IMR-90 (cell line): ENCODE data around the gene HACD4. TPM values are rescaled to one million over a fixed set of nuclear protein-coding genes. Genes with fewer than 3 reads are reported as not detected.

Source experiments
- ATAC-seq: fragments of 200-7000 bp; cut with Tn5 transposase; 2 replicates; pipeline ENCODE4 v1.9.1; 2020; ENCODE audit warnings: low read depth, mild to moderate bottlenecking, moderate library complexity
- BruUV-seq: library from RNA; stranded (reverse); fragments of 400-500 nt; replicated peaks from 2 replicates; lab custom pipeline; 2021; lab: Mats Ljungman, UMichigan
- CTCF ChIA-PET: fragments of 300-600 bp; formaldehyde crosslinking; extraction: SDS; loops from one replicate; lab custom pipeline; 2021; ENCODE audit warnings: antibody characterized with exemption; lab: Yijun Ruan, JAX
- POLR2A ChIA-PET: fragments of 300-600 bp; sonication (Branson Sonifier 250); formaldehyde crosslinking; loops from one replicate; lab custom pipeline; 2022; ENCODE audit warnings: antibody characterized with exemption; ENCODE audit not compliant: unreplicated experiment; lab: Charles Lee
- DNase-seq: peaks from one replicate; pipeline ENCODE4 v3.0.0; 2013
- H2AFZ ChIP-seq: replicated peaks from 2 replicates; pipeline ENCODE3; 2013; ENCODE audit warnings: low read length, mild to moderate bottlenecking; ENCODE audit not compliant: poor library complexity
- H2AK5ac ChIP-seq: 2 replicates; pipeline ENCODE4 v1.6.1; 2013; ENCODE audit warnings: low read depth, low read length, inconsistent platforms
- H2AK9ac ChIP-seq: replicated peaks from 2 replicates; pipeline ENCODE3; 2013; ENCODE audit warnings: mild to moderate bottlenecking, low read depth, low read length, moderate library complexity; ENCODE audit not compliant: poor library complexity
- H2BK120ac ChIP-seq: 2 replicates; pipeline ENCODE4 v1.6.1; 2013; ENCODE audit warnings: low read depth, low read length, inconsistent platforms
- H2BK15ac ChIP-seq: 3 replicates; pipeline ENCODE4 v1.6.1; 2013; ENCODE audit warnings: low read depth, low read length, inconsistent platforms
- H2BK20ac ChIP-seq: 2 replicates; pipeline ENCODE4 v1.6.1; 2013; ENCODE audit warnings: low read depth, mild to moderate bottlenecking, inconsistent platforms, low read length, moderate library complexity
- H2BK5ac ChIP-seq: 2 replicates; pipeline ENCODE4 v1.6.1; 2013; ENCODE audit warnings: mild to moderate bottlenecking, low read depth, low read length, inconsistent platforms; ENCODE audit not compliant: poor library complexity, severe bottlenecking
- H3K14ac ChIP-seq: replicated peaks from 2 replicates; pipeline ENCODE4 v1.6.1; 2013; ENCODE audit warnings: low read depth, low read length, inconsistent platforms
- H3K18ac ChIP-seq: 2 replicates; pipeline ENCODE4 v1.6.1; 2013; ENCODE audit warnings: low read depth, low read length, control low read depth
- H3K23ac ChIP-seq: 2 replicates; pipeline ENCODE4 v1.6.1; 2013; ENCODE audit warnings: low read depth, low read length, inconsistent platforms
- H3K27ac ChIP-seq: 2 replicates; pipeline ENCODE4 v1.5.1; 2013; ENCODE audit warnings: mild to moderate bottlenecking, control low read depth, low read length; ENCODE audit not compliant: insufficient read depth
- H3K27me3 ChIP-seq: 2 replicates; pipeline ENCODE4 v1.6.1; 2013; ENCODE audit warnings: low read length; ENCODE audit not compliant: control insufficient read depth, insufficient read depth
- H3K36me3 ChIP-seq: 2 replicates; pipeline ENCODE4 v1.6.1; 2013; ENCODE audit warnings: low read length, mixed read lengths; ENCODE audit not compliant: control insufficient read depth, insufficient read depth
- H3K4ac ChIP-seq: 2 replicates; pipeline ENCODE4 v1.6.1; 2013; ENCODE audit warnings: low read depth, low read length, inconsistent platforms
- H3K4me1 ChIP-seq: 2 replicates; pipeline ENCODE4 v1.6.1; 2013; ENCODE audit warnings: low read length, mixed read lengths; ENCODE audit not compliant: control insufficient read depth, insufficient read depth
- H3K4me2 ChIP-seq: 2 replicates; pipeline ENCODE4 v1.6.1; 2013; ENCODE audit warnings: low read depth, mild to moderate bottlenecking, control low read depth, low read length, moderate library complexity
- H3K4me3 ChIP-seq: 2 replicates; pipeline ENCODE4 v1.5.1; 2013; ENCODE audit warnings: low read depth, mild to moderate bottlenecking, control low read depth, low read length, moderate library complexity; ENCODE audit not compliant: insufficient read depth
- H3K56ac ChIP-seq: 2 replicates; pipeline ENCODE4 v1.6.1; 2013; ENCODE audit warnings: low read length, inconsistent platforms; ENCODE audit not compliant: insufficient read depth; ENCODE audit errors: extremely low read depth
- H3K79me1 ChIP-seq, 2 experiments: 2 replicates each; pipeline ENCODE4 v1.6.1; 2013; ENCODE audit warnings: low read length in 2 of 2, inconsistent platforms in 1 of 2, low read depth in 1 of 2
- H3K9ac ChIP-seq: 2 replicates; pipeline ENCODE4 v1.6.1; 2013; ENCODE audit warnings: low read depth, low read length, control low read depth
- H3K9me1 ChIP-seq: 2 replicates; pipeline ENCODE4 v1.6.1; 2013; ENCODE audit warnings: low read length, inconsistent platforms; ENCODE audit not compliant: insufficient read depth
- H3K9me3 ChIP-seq: 2 replicates; pipeline ENCODE4 v1.6.1; 2013; ENCODE audit warnings: low read length; ENCODE audit not compliant: control insufficient read depth, insufficient read depth
- H4K20me1 ChIP-seq: 2 replicates; pipeline ENCODE4 v1.6.1; 2013; ENCODE audit warnings: low read length, inconsistent platforms; ENCODE audit not compliant: insufficient read depth
- H4K5ac ChIP-seq: 2 replicates; pipeline ENCODE4 v1.6.1; 2013; ENCODE audit warnings: mild to moderate bottlenecking, low read depth, low read length, control low read depth
- H4K8ac ChIP-seq, 2 experiments: 2 replicates each; pipeline ENCODE4 v1.6.1; 2013; ENCODE audit warnings: low read depth in 2 of 2, low read length in 2 of 2, control low read depth in 1 of 2, inconsistent platforms in 1 of 2
- H4K91ac ChIP-seq: 2 replicates; pipeline ENCODE4 v1.6.1; 2013; ENCODE audit warnings: low read depth, low read length, inconsistent platforms; ENCODE audit not compliant: insufficient read depth
- BHLHE40 ChIP-seq: fragments of 150-350 bp; IDR thresholded peaks from 2 replicates; pipeline ENCODE4 v1.6.1; 2016; ENCODE audit warnings: mild to moderate bottlenecking, low read depth, low read length
- CEBPB ChIP-seq: IDR thresholded peaks from 2 replicates; pipeline ENCODE4 v1.6.1; 2012; ENCODE audit warnings: low read depth, low read length, improper control_type of control experiment
- CHD1 ChIP-seq: IDR thresholded peaks from 2 replicates; pipeline ENCODE4 v1.6.1; 2012; ENCODE audit warnings: low read depth, low read length, improper control_type of control experiment
- ELK1 ChIP-seq: fragments of 150-350 bp; IDR thresholded peaks from 2 replicates; pipeline ENCODE4 v1.6.1; 2016; ENCODE audit warnings: low read depth, mild to moderate bottlenecking, low read length, moderate library complexity, borderline replicate concordance
- FOS ChIP-seq: fragments of 150-350 bp; IDR thresholded peaks from 2 replicates; pipeline ENCODE4 v1.6.1; 2016; ENCODE audit warnings: low read depth, low read length
- MAFK ChIP-seq: IDR thresholded peaks from 2 replicates; pipeline ENCODE4 v1.6.1; 2012; ENCODE audit warnings: low read depth, low read length, improper control_type of control experiment
- MAZ ChIP-seq: IDR thresholded peaks from 2 replicates; pipeline ENCODE4 v1.6.1; 2012; ENCODE audit warnings: low read depth, mild to moderate bottlenecking, low read length, improper control_type of control experiment, moderate library complexity, borderline replicate concordance
- MXI1 ChIP-seq: IDR thresholded peaks from 2 replicates; pipeline ENCODE4 v1.6.1; 2012; ENCODE audit warnings: low read depth, mild to moderate bottlenecking, low read length, moderate library complexity, borderline replicate concordance
- NFE2L2 ChIP-seq: fragments of 150-350 bp; IDR thresholded peaks from 2 replicates; pipeline ENCODE4 v1.6.1; 2016; ENCODE audit warnings: low read depth, mild to moderate bottlenecking, low read length
- POLR2A ChIP-seq: IDR thresholded peaks from 2 replicates; pipeline ENCODE4 v1.6.1; 2012; ENCODE audit warnings: mild to moderate bottlenecking, low read depth, low read length
- RAD21 ChIP-seq: IDR thresholded peaks from 2 replicates; pipeline ENCODE4 v1.6.1; 2012; ENCODE audit warnings: low read length, improper control_type of control experiment
- RCOR1 ChIP-seq: IDR thresholded peaks from 2 replicates; pipeline ENCODE4 v1.6.1; 2012; ENCODE audit warnings: mild to moderate bottlenecking, low read length, improper control_type of control experiment; ENCODE audit not compliant: insufficient replicate concordance
- RFX5 ChIP-seq: IDR thresholded peaks from 2 replicates; pipeline ENCODE4 v1.8.0; 2012; ENCODE audit warnings: low read depth, mild to moderate bottlenecking, low read length, moderate library complexity
- SMC3 ChIP-seq: fragments of 150-350 bp; IDR thresholded peaks from 2 replicates; pipeline ENCODE4 v1.6.1; 2016; ENCODE audit warnings: low read depth, mild to moderate bottlenecking, antibody characterized with exemption, low read length, moderate library complexity
- USF2 ChIP-seq: fragments of 150-350 bp; IDR thresholded peaks from 2 replicates; pipeline ENCODE4 v1.6.1; 2017; ENCODE audit warnings: mild to moderate bottlenecking, antibody characterized with exemption, low read length, low read depth
- WGBS, 2 experiments: methylation state at CpG; one replicate each; pipeline versions ENCODE4 v1.1.5 to v1.1.7; 2013; ENCODE audit warnings: missing lambda C conversion rate in 2 of 2; ENCODE audit not compliant: insufficient read length in 1 of 2; ENCODE audit errors: extremely low coverage in 2 of 2; 5-methylcytosine and 5-hydroxymethylcytosine counted together
- dilution Hi-C: fragments of 300-500 bp; cut with HindIII; formaldehyde crosslinking; loops from one replicate; pipeline ENCODE4 v1.14.3; 2018; ENCODE audit warnings: low sequenced_read_pairs; ENCODE audit not compliant: unreplicated experiment
- in situ Hi-C: fragments of 300-500 bp; cut with MboI; formaldehyde crosslinking; loops from 3 replicates; pipeline ENCODE4 v1.14.3; 2019; ENCODE audit warnings: low sequenced_read_pairs, inconsistent platforms, mixed read lengths
- intact Hi-C: fragments of 100-400 bp; cut with micrococcal nuclease; formaldehyde crosslinking; loops from 2 replicates; pipeline ENCODE4 v1.10.0; 2022
- polyA plus RNA-seq, 3 experiments: library from polyadenylated mRNA; depleted of rRNA; stranded (reverse); fragments of >200 nt; gene quantifications; 2 replicates each; pipeline ENCODE4 v1.2.3, GENCODE V29; 2012; ENCODE audit warnings: low replicate concordance in 1 of 3
- total RNA-seq: library from RNA; depleted of rRNA; stranded (reverse); fragments of >200 nt; gene quantifications from 2 replicates; pipeline ENCODE4 v1.2.3, GENCODE V29; 2012
- TF ChIP-seq, protein P1 (sequence below): conservative IDR thresholded peaks from 2 replicates; pipeline ENCODE4 v1.5.1; 2012; ENCODE audit warnings: mild to moderate bottlenecking, low read depth, low read length, improper control_type of control experiment

HACD4 gene
- total and polyA plus RNA-seq, 2 of the 4 experiments (the other 2 are of a cell fraction), result 1.9 to 2.2 TPM

GRCh38 chr9:20987521-20987920 is 43.9 kb downstream of the HACD4 start:
- no peaks in the 10 kb centered on the region for H3K9me3 ChIP-seq
- no peak overlapping the region for H4K91ac ChIP-seq
- no peak overlapping the region for H4K8ac ChIP-seq
- WGBS, 2 experiments, result no CpG with 5 or more reads among the region's 1 CpG
- H3K36me3 ChIP-seq, result peaks cover 8% of the 10 kb centered on the region
- no peaks in the 10 kb centered on the region for H4K20me1 ChIP-seq
- BruUV-seq, result no TSS peak
- no peak overlapping the region for H2BK20ac ChIP-seq
- no peak overlapping the region for H3K4me2 ChIP-seq
- H3K9me1 ChIP-seq, result 0 out of 2 replicates have a peak, but pooled peaks cover 2% of the 10 kb centered on the region
- H2AK5ac ChIP-seq, result no peak overlapping the region
- H3K18ac ChIP-seq, result no peak overlapping the region
- no peak for DNase-seq
- no peak overlapping the region for H2AK9ac ChIP-seq
- ATAC-seq, result no peak
- H3K14ac ChIP-seq, result no peak overlapping the region
- no peak overlapping the region for H3K4ac ChIP-seq
- no peak overlapping the region for H2AFZ ChIP-seq
- ChIA-PET CTCF (interaction anchor here (0.7 kb wide), 1 partner anchor 108 kb away, joined by 3 read pairs; no protein-coding TSS in a partner anchor), POLR2A (no interaction called here)
- no peak overlapping the region for H4K5ac ChIP-seq
- in situ Hi-C loops (no loop called here), intact Hi-C loops (no loop called here), dilution Hi-C loops (no loop called here)
- H3K23ac ChIP-seq, result no peak overlapping the region
- H2BK15ac ChIP-seq, result no peak overlapping the region
- no peak overlapping the region for H3K4me3 ChIP-seq
- no peak overlapping the region for H2BK120ac ChIP-seq
- TF ChIP-seq FOS (no peak), MXI1 (no peak), RFX5 (no peak), BHLHE40 (no peak), POLR2A (no peak), CEBPB (no peak), ELK1 (no peak), NFE2L2 (no peak), MAFK (no peak), USF2 (no peak), MAZ (no peak), SMC3 (no peak), CHD1 (no peak), RCOR1 (no peak), RAD21 (no peak)
- TF ChIP-seq, protein P1, sequence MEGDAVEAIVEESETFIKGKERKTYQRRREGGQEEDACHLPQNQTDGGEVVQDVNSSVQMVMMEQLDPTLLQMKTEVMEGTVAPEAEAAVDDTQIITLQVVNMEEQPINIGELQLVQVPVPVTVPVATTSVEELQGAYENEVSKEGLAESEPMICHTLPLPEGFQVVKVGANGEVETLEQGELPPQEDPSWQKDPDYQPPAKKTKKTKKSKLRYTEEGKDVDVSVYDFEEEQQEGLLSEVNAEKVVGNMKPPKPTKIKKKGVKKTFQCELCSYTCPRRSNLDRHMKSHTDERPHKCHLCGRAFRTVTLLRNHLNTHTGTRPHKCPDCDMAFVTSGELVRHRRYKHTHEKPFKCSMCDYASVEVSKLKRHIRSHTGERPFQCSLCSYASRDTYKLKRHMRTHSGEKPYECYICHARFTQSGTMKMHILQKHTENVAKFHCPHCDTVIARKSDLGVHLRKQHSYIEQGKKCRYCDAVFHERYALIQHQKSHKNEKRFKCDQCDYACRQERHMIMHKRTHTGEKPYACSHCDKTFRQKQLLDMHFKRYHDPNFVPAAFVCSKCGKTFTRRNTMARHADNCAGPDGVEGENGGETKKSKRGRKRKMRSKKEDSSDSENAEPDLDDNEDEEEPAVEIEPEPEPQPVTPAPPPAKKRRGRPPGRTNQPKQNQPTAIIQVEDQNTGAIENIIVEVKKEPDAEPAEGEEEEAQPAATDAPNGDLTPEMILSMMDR, result no peak
- no peak overlapping the region for H3K9ac ChIP-seq
- no peak overlapping the region for H2BK5ac ChIP-seq
- H3K27ac ChIP-seq, result no peak overlapping the region
- H3K56ac ChIP-seq, result no peak overlapping the region
- H3K79me1 ChIP-seq, result 0 out of 4 replicates have a peak, but pooled peaks cover 0 to 3% of the 10 kb centered on the region in 2 experiments
- H3K4me1 ChIP-seq, result peaks cover 12% of the 10 kb centered on the region
- no peaks in the 10 kb centered on the region for H3K27me3 ChIP-seq
